ENCODE measurements around the gene DDX42. TPM values are rescaled to one million over a fixed set of nuclear protein-coding genes. Genes with fewer than 3 reads are reported as not detected.

DDX42 gene
- total RNA-seq, 2 donors from 2014 or later, result 39.9 to 41.0 TPM

DNA sequence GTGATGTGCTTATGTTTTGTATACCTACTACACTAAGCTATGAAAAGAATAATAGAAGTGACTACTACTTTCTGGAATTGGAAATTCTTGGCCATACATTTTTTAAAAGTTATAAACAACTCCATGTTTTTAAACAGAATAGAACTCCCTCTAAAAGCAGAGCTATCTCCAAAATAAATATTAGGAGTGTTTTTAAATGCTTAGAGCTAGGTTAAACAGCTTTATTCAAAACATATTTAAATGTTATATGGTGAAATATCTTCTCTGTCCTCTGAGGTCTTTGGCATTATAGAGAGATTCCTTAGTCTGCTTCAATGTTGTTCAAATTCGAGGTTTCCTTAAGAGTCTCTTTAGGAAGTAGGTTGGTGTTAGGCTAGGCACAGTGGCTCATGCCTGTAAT lies 30.4 kb downstream of the DDX42 start:
- no peak for DNase-seq (ENCODE audit: low spot score)
- no peak overlapping the region for H3K27ac ChIP-seq
- no peak overlapping the region for H3K4me3 ChIP-seq
- TF ChIP-seq, protein P1, sequence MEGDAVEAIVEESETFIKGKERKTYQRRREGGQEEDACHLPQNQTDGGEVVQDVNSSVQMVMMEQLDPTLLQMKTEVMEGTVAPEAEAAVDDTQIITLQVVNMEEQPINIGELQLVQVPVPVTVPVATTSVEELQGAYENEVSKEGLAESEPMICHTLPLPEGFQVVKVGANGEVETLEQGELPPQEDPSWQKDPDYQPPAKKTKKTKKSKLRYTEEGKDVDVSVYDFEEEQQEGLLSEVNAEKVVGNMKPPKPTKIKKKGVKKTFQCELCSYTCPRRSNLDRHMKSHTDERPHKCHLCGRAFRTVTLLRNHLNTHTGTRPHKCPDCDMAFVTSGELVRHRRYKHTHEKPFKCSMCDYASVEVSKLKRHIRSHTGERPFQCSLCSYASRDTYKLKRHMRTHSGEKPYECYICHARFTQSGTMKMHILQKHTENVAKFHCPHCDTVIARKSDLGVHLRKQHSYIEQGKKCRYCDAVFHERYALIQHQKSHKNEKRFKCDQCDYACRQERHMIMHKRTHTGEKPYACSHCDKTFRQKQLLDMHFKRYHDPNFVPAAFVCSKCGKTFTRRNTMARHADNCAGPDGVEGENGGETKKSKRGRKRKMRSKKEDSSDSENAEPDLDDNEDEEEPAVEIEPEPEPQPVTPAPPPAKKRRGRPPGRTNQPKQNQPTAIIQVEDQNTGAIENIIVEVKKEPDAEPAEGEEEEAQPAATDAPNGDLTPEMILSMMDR (IDR thresholded peaks at IDR 0.05), result no peak
- H3K9me3 ChIP-seq, result no peaks in the 10 kb centered on the region
- H3K27me3 ChIP-seq, result no peaks in the 10 kb centered on the region
- H3K4me1 ChIP-seq, result no peaks in the 10 kb centered on the region
- peaks cover 94% of the 10 kb centered on the region for H3K36me3 ChIP-seq

DNA sequence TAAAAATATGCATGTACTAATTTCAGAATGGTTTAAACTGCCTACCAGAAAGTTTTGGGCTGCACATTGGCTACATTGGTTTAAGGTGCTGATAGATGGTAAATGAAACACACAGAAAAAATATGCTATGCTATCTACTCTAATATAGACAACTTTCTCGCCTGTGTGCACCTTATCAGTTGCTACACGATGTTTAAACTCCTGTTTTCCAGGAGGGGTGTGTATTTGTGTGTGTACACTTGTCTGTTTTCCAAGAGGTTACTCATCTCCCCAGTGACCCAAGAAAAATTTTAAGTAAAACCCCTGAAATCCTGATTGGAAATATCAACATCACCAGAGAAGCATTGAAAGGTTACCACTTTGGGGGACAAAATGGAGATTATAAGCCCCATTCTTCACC lies 31.6 kb downstream of the DDX42 start:
- peaks cover 95% of the 10 kb centered on the region for H3K36me3 ChIP-seq
- no peaks in the 10 kb centered on the region for H3K27me3 ChIP-seq
- TF ChIP-seq, protein P1 (IDR thresholded peaks at IDR 0.05), result no peak
- no peak overlapping the region for H3K27ac ChIP-seq
- DNase-seq (ENCODE audit: low spot score), result no peak
- H3K4me1 ChIP-seq, result no peaks in the 10 kb centered on the region
- no peak overlapping the region for H3K4me3 ChIP-seq
- H3K9me3 ChIP-seq, result no peaks in the 10 kb centered on the region

GRCh38 chr17:63809970-63810369 lies 36.0 kb downstream of the DDX42 start:
- Histone ChIP-seq H3K4me1 (no peaks in the 10 kb centered on the region), H3K9me3 (no peaks in the 10 kb centered on the region), H3K36me3 (peaks cover 97% of the 10 kb centered on the region), H3K27me3 (no peaks in the 10 kb centered on the region), H3K4me3 (no peak overlapping the region), H3K27ac (no peak overlapping the region)
- DNase-seq (ENCODE audit: low spot score), result no peak
- TF ChIP-seq, protein P1 (IDR thresholded peaks at IDR 0.05), result no peak

GRCh38 chr17:63816123-63816522 lies 42.2 kb downstream of the DDX42 start:
- no peak overlapping the region for H3K4me3 ChIP-seq
- H3K9me3 ChIP-seq, result no peaks in the 10 kb centered on the region
- peaks cover 0 to 12% of the 10 kb centered on the region in 2 donors for H3K4me1 ChIP-seq
- H3K36me3 ChIP-seq, result peaks cover 98% of the 10 kb centered on the region
- no peak for DNase-seq (ENCODE audit: low spot score)
- TF ChIP-seq, protein P1 (IDR thresholded peaks at IDR 0.05), result no peak
- no peak overlapping the region for H3K27ac ChIP-seq
- no peaks in the 10 kb centered on the region for H3K27me3 ChIP-seq

GRCh38 chr17:63816669-63817068 lies 42.7 kb downstream of the DDX42 start:
- H3K36me3 ChIP-seq, result peaks cover 98% of the 10 kb centered on the region
- TF ChIP-seq, protein P1 (IDR thresholded peaks at IDR 0.05), result no peak
- H3K9me3 ChIP-seq, result no peaks in the 10 kb centered on the region
- H3K4me3 ChIP-seq, result no peak overlapping the region
- peaks cover 0 to 18% of the 10 kb centered on the region in 2 donors for H3K4me1 ChIP-seq
- DNase-seq (ENCODE audit: low spot score), result no peak
- H3K27ac ChIP-seq, result no peak overlapping the region
- no peaks in the 10 kb centered on the region for H3K27me3 ChIP-seq

DNA sequence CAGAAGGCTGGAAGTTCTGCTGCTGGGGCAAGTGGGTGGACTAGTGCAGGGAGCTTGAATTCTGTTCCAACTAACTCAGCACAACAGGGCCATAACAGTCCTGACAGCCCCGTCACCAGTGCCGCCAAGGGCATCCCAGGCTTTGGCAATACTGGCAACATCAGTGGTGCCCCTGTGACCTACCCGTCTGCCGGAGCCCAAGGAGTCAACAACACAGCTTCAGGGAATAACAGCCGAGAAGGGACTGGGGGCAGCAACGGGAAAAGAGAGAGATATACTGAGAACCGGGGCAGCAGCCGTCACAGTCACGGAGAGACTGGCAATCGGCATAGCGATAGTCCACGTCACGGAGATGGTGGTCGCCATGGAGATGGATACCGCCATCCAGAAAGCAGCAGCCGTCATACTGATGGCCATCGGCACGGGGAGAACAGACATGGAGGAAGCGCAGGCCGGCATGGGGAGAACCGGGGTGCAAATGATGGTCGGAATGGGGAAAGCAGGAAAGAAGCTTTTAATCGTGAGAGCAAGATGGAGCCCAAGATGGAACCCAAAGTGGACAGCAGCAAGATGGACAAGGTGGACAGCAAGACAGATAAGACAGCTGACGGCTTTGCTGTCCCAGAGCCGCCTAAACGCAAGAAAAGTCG lies 43.9 kb downstream of the DDX42 start:
- Histone ChIP-seq H3K36me3 (peaks cover 98% of the 10 kb centered on the region), H3K27ac (no peak overlapping the region), H3K9me3 (no peaks in the 10 kb centered on the region), H3K4me3 (no peak overlapping the region), H3K27me3 (no peaks in the 10 kb centered on the region), H3K4me1 (peaks cover 0 to 23% of the 10 kb centered on the region in 2 donors)
- no peak for DNase-seq (ENCODE audit: low spot score)
- TF ChIP-seq, protein P1 (IDR thresholded peaks at IDR 0.05), result no peak

Data from right atrium auricular region (tissue), 2 donors.